GM04503 (cell line): ENCODE results near the gene RNASE7.

Experiments
- DNase-seq: peaks from one replicate; pipeline ENCODE4 v3.0.0-alpha.2; 2012; ENCODE audit warnings: low read depth

RNASE7 gene

GRCh38 chr14:21087294-21088091 is 45.3 kb downstream of the RNASE7 start:
- peak; percentile 82 for DNase-seq

GRCh38 chr14:21088687-21089086 is 46.5 kb downstream of the RNASE7 start:
- no peak for DNase-seq

- no peak for DNase-seq
Observed at GRCh38 chr14:21089271-21089670, 47.1 kb downstream of the RNASE7 start.

GRCh38 chr14:21089877-21090193 is 47.7 kb downstream of the RNASE7 start:
- DNase-seq: no peak

DNA sequence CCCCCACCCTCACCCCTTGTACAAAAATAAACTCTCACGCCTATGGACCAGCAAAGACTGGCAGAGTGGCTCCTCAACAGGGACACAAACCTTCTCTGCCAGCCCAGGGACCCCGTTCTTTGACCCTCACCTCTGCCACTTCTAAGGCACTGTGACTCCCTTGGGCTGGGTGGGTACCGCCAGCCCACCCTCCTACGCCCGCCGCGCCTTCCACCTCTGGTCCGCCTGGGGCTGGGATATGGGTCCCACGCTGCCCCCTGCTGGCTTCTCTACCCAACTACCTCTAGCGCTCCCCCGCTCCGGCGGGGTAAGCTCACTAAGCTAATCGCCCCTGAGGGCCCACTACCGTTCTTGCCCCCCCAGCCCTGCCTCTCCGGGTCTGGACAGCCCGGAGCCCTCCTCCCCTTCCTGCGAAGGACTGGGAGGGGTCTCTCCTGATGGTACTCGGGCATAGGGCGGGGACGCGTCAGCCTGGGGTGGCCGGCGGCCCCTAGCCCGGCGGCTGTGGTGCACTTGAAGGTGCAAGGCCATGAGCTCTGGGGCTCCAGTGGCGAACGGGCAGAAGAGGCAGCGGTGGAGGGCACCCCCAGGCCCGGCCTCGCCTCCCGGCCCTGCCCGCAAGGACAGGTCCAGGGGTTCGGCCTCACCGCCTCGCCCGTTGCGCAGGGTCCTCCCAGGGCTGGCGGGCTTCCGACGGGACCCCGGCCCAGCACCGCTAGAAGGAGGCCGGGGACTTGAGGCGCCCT is 48.2 kb downstream of the RNASE7 start:
- DNase-seq: no peak

DNA sequence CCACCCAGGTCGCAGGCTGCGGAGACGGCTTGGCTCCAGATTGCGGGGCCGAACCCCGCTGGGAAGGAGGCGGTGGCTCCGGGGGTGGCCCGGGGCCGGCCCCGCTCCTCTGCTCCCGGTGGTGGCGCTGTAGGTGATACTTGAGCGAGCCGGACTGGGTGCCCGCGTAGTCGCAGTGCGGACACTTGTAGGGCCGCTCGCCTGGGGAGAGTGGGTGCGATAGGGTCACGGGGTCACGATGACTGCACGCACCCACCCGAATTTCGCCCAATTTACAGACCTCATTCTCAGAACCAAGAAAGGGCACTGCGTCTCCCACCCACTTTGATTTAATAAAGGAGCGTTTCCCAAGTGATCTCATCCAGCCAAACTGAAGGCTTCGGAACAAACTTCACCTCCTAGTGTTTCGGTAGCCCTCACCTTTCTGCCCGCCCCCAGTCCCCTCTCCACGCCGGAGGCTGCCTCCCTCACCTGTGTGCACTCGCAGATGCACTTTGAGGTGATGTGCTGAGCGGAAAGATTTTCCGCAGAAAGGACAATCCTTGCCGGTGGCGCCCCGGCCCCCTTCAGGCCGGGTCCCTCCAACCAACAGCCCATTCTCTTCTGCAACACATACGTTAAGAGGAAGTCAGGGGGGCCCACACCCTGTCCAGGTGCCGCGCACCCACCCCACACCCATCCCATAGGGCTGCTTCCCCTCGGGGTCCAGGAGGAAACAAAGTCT is 48.9 kb downstream of the RNASE7 start:
- no peak for DNase-seq

DNA sequence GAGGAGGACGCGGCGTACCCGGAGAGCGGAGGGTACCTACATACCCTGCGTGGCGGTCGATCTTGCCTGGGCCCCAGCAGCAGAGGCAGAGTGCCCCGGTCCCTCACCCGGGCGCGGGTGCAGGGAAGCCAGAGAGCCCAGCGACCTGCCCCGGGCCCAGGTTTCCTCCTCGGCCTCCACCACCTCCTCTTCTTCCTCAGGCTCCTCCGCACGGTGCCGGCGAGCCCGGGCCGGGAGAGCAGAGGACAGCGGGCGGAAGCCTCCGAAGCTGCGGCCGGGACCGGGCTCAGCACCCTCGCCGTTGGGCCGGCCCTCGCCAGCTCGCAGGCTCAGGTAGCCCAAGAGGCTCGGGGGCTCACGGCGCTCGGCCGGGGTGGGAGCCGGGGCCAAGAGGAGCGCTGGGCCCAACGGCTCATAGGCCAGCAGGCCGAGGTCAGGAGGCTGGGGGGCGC is 49.7 kb downstream of the RNASE7 start:
- DNase-seq: no peak

DNA sequence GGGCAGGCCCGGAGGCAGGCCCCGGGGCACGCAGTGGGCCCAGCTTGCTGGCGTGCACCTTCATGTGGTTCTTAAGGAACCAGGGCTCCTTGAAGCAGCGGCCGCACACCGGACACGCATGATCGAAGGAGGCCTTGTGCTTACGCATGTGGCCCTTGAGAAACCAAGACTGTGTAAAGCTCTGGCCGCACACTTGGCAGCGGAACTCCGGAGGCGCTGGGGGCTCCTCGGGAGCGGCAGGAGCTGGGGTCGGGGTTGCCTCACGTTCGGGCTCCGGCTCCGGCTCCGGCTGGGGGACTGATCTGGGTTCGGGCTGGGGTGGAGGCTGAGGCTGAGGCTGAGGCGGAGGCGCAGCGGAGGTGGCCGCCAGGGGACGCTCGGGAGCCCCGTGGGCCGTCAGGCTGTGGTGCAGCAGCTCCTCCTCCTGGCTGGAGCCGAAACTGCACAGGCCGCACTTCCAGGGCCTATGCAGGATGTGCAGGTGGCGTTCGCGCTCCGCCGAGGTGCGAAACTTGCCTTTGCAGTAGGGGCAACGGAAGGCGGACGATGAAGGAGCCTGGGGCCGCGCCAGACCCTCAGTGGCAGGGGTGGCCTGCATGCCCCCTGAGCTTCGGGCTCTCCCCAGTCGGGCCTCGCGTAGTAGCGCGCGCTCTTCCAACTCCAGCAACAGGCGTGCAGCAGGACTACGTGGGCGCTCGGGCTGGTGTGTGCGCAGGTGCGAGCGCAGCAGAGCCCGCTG is 50.3 kb downstream of the RNASE7 start:
- no peak for DNase-seq

DNA sequence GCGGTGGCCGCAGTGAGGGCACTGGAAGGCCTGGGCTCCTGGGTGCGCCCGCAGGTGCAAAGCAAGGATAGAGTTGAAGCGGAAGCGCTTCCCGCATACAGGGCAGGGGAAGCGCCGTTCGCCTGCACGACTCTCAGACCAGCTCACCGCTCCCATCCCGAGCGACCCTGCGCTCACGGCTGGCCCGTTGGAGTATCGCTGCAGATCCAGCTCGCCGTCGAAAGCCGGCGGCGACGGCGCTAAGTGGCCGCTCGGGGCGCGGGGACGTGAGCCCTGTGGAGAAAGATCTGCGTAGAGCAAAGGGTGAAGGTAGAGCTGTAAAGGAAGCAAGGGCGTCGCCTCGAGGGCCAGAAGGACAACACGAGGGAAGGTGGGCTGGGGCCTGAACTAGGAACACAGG is 50.9 kb downstream of the RNASE7 start:
- DNase-seq: no peak
